GM19035 (cell line): Measurements from ENCODE around the gene C7orf33.

Experiments used
- ATAC-seq: cut with Tn5 transposase; IDR thresholded peaks from one replicate; pipeline ENCODE4 v1.9.1; 2021; ENCODE audit not compliant: unreplicated experiment

C7orf33 gene

GRCh38 chr7:148624735-148625134 is 34.2 kb downstream of the C7orf33 start:
- no peak for ATAC-seq

- ATAC-seq: no peak
Observed at GRCh38 chr7:148625342-148625741, 34.8 kb downstream of the C7orf33 start.

- ATAC-seq: no peak
Observed at GRCh38 chr7:148626828-148627227, 36.3 kb downstream of the C7orf33 start.

GRCh38 chr7:148628011-148628410 is 37.4 kb downstream of the C7orf33 start:
- no peak for ATAC-seq

- no peak for ATAC-seq
Observed at GRCh38 chr7:148630078-148630477, 39.5 kb downstream of the C7orf33 start.

- no peak for ATAC-seq
Observed at GRCh38 chr7:148633761-148634160, 43.2 kb downstream of the C7orf33 start.

GRCh38 chr7:148637094-148637493 is 46.5 kb downstream of the C7orf33 start:
- ATAC-seq: no peak

- ATAC-seq: no peak
Observed at GRCh38 chr7:148645898-148646297, 55.3 kb downstream of the C7orf33 start.

- no peak for ATAC-seq
Observed at GRCh38 chr7:148650232-148650858, 59.8 kb downstream of the C7orf33 start.

GRCh38 chr7:148652773-148653172 is 62.2 kb downstream of the C7orf33 start:
- no peak for ATAC-seq

- no peak for ATAC-seq
Observed at GRCh38 chr7:148657929-148658328, 67.4 kb downstream of the C7orf33 start.

- no peak for ATAC-seq
Observed at GRCh38 chr7:148661471-148661870, 70.9 kb downstream of the C7orf33 start.

- no peak for ATAC-seq
Observed at GRCh38 chr7:148662646-148663045, 72.1 kb downstream of the C7orf33 start.

GRCh38 chr7:148664324-148664723 is 73.8 kb downstream of the C7orf33 start:
- no peak for ATAC-seq

GRCh38 chr7:148665221-148665620 is 74.7 kb downstream of the C7orf33 start:
- no peak for ATAC-seq
